NCI-H2227 treated with DMSO at 0.1 percent for 48 hours (cell line): ENCODE measurements around the gene MORN1.
"Not testable (repeated sequence)": the region's sequence is repeated elsewhere in the genome, so short reads cannot be mapped to it uniquely, and the experiment has no call there.

Experiments used
- DNase-seq: peaks from one replicate; lab custom pipeline; 2025; lab: John Stamatoyannopoulos, UW

MORN1 gene

GRCh38 chr1:2391041-2391930 is at the start of gene MORN1, which contains the start of gene RER1:
Gene MORN1 (minus strand): TSS chr1:2391554. CDS start chr1:2391533, 21 bp downstream.
Gene RER1 (plus strand): TSS chr1:2391841. CDS start chr1:2395791, 3,950 bp downstream.
- peak; percentile 99 for DNase-seq

- not testable (repeated sequence) for DNase-seq
These were observed 49.0 kb upstream of the MORN1 start for GRCh38 chr1:2440346-2440745.

GRCh38 chr1:2439369-2439768 is 48.0 kb upstream of the MORN1 start:
- no peak for DNase-seq

- DNase-seq = no peak
These were observed 47.3 kb upstream of the MORN1 start for GRCh38 chr1:2438641-2439040.

GRCh38 chr1:2438038-2438437 is 46.7 kb upstream of the MORN1 start:
- DNase-seq = no peak

- no peak for DNase-seq
These were observed 46.3 kb upstream of the MORN1 start for GRCh38 chr1:2437617-2438016.

- DNase-seq = no peak
These were observed 45.5 kb upstream of the MORN1 start for GRCh38 chr1:2436876-2437275.

- DNase-seq = no peak
These were observed 44.5 kb upstream of the MORN1 start for GRCh38 chr1:2435746-2436355.

GRCh38 chr1:2435091-2435490 is 43.7 kb upstream of the MORN1 start:
- no peak for DNase-seq

GRCh38 chr1:2433936-2434655 is 42.7 kb upstream of the MORN1 start:
- no peak for DNase-seq

- no peak for DNase-seq
These were observed 41.8 kb upstream of the MORN1 start for GRCh38 chr1:2433196-2433595.

GRCh38 chr1:2432441-2432844 is 41.1 kb upstream of the MORN1 start:
- DNase-seq = no peak

- DNase-seq = no peak
These were observed 40.2 kb upstream of the MORN1 start for GRCh38 chr1:2431518-2431917.

GRCh38 chr1:2431103-2431502 is 39.7 kb upstream of the MORN1 start:
- no peak for DNase-seq

- no peak for DNase-seq
These were observed 39.2 kb upstream of the MORN1 start for GRCh38 chr1:2430592-2430973.

- DNase-seq = no peak
These were observed 38.6 kb upstream of the MORN1 start for GRCh38 chr1:2429780-2430591.

GRCh38 chr1:2428490-2428889 is 37.1 kb upstream of the MORN1 start:
- no peak for DNase-seq

GRCh38 chr1:2427976-2428375 is 36.6 kb upstream of the MORN1 start:
- DNase-seq = no peak

GRCh38 chr1:2427051-2427450 is 35.7 kb upstream of the MORN1 start:
- no peak for DNase-seq

- no peak for DNase-seq
These were observed 35.2 kb upstream of the MORN1 start for GRCh38 chr1:2426540-2426939.

GRCh38 chr1:2425892-2426291 is 34.5 kb upstream of the MORN1 start:
- DNase-seq = no peak

GRCh38 chr1:2422523-2422922 is 31.2 kb upstream of the MORN1 start:
- no peak for DNase-seq
